GM12892 (cell line): ENCODE results near the gene PHOX2A.

Source experiments
- POLR2A ChIP-seq: IDR thresholded peaks from 2 replicates; pipeline ENCODE4 v1.6.1; 2011; ENCODE audit warnings: low read depth, low read length, control low read depth
- POLR2AphosphoS5 ChIP-seq: IDR thresholded peaks from 2 replicates; pipeline ENCODE4 v1.6.1; 2011; ENCODE audit warnings: low read depth, low read length, control low read depth

DNA sequence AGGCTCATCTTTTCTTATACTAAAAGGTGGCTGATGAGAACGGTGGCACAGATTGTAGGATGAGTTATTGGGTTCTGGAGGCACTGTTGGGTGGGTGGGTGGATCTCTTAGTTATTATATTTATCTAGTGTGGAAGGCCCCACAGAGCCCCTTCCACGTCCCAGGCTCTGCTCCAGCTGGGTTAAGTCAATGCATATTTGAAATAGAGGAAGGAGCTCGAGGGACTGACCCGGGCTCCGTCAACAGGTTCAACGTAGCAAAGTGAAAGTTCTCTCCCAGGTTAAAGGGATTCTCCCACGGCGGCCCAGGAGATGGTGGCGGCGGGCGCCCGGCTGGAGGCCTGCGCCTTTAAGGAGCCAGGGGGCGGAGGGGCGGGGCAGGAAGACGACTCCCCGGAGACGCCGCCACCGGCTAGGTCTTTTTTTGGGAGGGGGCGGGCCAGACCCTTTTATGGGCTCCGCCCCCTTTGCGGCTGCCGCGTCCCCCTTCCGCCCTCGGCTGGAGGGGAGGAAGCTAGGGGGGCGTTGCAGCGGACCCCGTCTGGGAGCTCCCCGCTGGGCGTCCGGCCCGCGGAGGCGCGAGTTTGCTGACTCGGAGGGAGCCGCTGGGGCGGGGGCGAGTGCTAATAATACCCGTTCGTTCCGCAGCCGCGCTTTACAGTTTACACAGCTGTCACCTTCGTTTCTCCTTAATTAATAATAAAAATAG lies 20.9 kb downstream of the PHOX2A start:
- TF ChIP-seq POLR2A (no peak; the same call in 1 of the 2 replicates), POLR2AphosphoS5 (no peak)
